ENCODE data around the gene GABARAP. TPM values are rescaled to one million over a fixed set of nuclear protein-coding genes. Genes with fewer than 3 reads are reported as not detected.

The GABARAP gene
- total and polyA plus RNA-seq, 10 of the 15 experiments (the other 5 are each of a cell fraction or from before 2014, with no cell fraction given): 134 to 613 (median 285) TPM

GRCh38 chr17:7234083-7234951 is 7.9 kb downstream of the GABARAP start, which contains the start of gene DVL2 (continued):
- TF ChIP-seq BCLAF1 (IDR thresholded peaks at IDR 0.05) (no peak), ZNF687 (IDR thresholded peaks at IDR 0.05) (peak; percentile 73), PAX8 (IDR thresholded peaks at IDR 0.05) (peak; percentile 48; the same call in 1 of the 2 replicates), KLF5 (IDR thresholded peaks at IDR 0.05; ENCODE audit: partially characterized antibody) (peak; percentile 63), FOXM1 (IDR thresholded peaks at IDR 0.05; ENCODE audit: low read depth, low read length) (no peak), USF2 (IDR thresholded peaks at IDR 0.05; ENCODE audit: borderline replicate concordance, low read depth, low read length) (peak; percentile 100), BCL11A (IDR thresholded peaks at IDR 0.05; ENCODE audit: low read depth, low read length) (peak; percentile 33; the same call in 1 of the 2 replicates), SIN3A (IDR thresholded peaks at IDR 0.05; ENCODE audit: low read depth, low read length) (peak; percentile 97), CREB1 (IDR thresholded peaks at IDR 0.05; ENCODE audit: low read depth) (peak; percentile 23; the same call in 1 of the 2 replicates), BRCA1 (IDR thresholded peaks at IDR 0.05; ENCODE audit: low read depth, low read length) (no peak), EP300 (IDR thresholded peaks at IDR 0.05; ENCODE audit: borderline replicate concordance in 1 of 2, control insufficient read depth in 1 of 2, low read depth in 2 of 2, low read length in 2 of 2) (no peak), SMARCA5 (IDR thresholded peaks at IDR 0.05) (no peak), RELA (IDR thresholded peaks at IDR 0.05; ENCODE audit: borderline replicate concordance, partially characterized antibody) (peak; percentile 99), ZBTB11 (CRISPR knock-in tag; IDR thresholded peaks at IDR 0.05) (peak; percentile 81), ZNF622 (IDR thresholded peaks at IDR 0.05) (no peak), ATF7 (IDR thresholded peaks at IDR 0.05; ENCODE audit: low read depth) (peak; percentile 44; the same call in 1 of the 2 replicates), MYC (IDR thresholded peaks at IDR 0.05; ENCODE audit: insufficient read depth, insufficient read length, insufficient replicate concordance, low read length, severe bottlenecking) (peak; percentile 49), TBL1XR1 (IDR thresholded peaks at IDR 0.05; ENCODE audit: low read depth, low read length) (peak; percentile 92)

Measured in GM12878 (cell line).